Prostate gland (tissue), 2 donors: ENCODE measurements around the gene NFIC. TPM values are rescaled to one million over a fixed set of nuclear protein-coding genes. Genes with fewer than 3 reads are reported as not detected.

Source experiments
- DNase-seq: peaks from one replicate; pipeline ENCODE4 v3.0.0-alpha.2; 2019; ENCODE audit warnings: low spot score
- H3K27ac ChIP-seq, 2 donors: fragments of 200-600 bp; sonication (generic); 2 replicates each; pipeline ENCODE4 v1.5.1; 2017 to 2019
- H3K27me3 ChIP-seq: fragments of 200-600 bp; sonication (generic); replicated peaks from 2 replicates; pipeline ENCODE4 v1.5.1; 2019; ENCODE audit not compliant: insufficient read depth
- H3K36me3 ChIP-seq, 2 donors: fragments of 200-600 bp; sonication (generic); 1 replicate in 1 of 2; 2 replicates in 1 of 2; pipeline versions ENCODE4 v1.5.1 to v1.8.1; 2017 to 2019
- H3K4me1 ChIP-seq: fragments of 200-600 bp; sonication (generic); replicated peaks from 2 replicates; pipeline ENCODE4 v1.5.1; 2019
- H3K4me3 ChIP-seq, 2 donors: fragments of 200-600 bp; sonication (generic); 2 replicates each; pipeline ENCODE4 v1.5.1; 2017 to 2019
- H3K9me3 ChIP-seq: fragments of 200-600 bp; sonication (generic); 2 replicates; pipeline ENCODE4 v1.5.1; 2017
- POLR2A ChIP-seq: fragments of 450-650 bp; IDR thresholded peaks from one replicate; pipeline ENCODE4 v1.6.1; 2016; ENCODE audit warnings: antibody characterized with exemption, mild to moderate bottlenecking
- POLR2AphosphoS5 ChIP-seq: sonication (generic); formaldehyde crosslinking; IDR thresholded peaks from one replicate; pipeline ENCODE4 v1.6.1; 2017; ENCODE audit warnings: antibody characterized with exemption
- WGBS: methylation state at CpG from one replicate; pipeline ENCODE4 v1.1.5; 2018; 5-methylcytosine and 5-hydroxymethylcytosine counted together
- intact Hi-C: fragments of 100-400 bp; cut with DNase I; formaldehyde crosslinking; loops from one replicate; pipeline ENCODE4 v1.14.2; 2022
- total RNA-seq, 2 donors: library from RNA; depleted of rRNA; stranded (reverse); fragments of >200 nt; gene quantifications; one replicate each; pipeline ENCODE4 v1.1.0, GENCODE V29; 2016
- TF ChIP-seq, protein P1 (sequence below), 4 experiments: fragments of 200-600 bp in 2 of 4; fragments of 450-650 bp in 2 of 4; sonication (generic) in 2 of 4; IDR thresholded peaks; 1 replicate in 3 of 4; 2 replicates in 1 of 4; pipeline ENCODE4 v1.5.1; 2016 to 2019; ENCODE audit warnings: antibody characterized with exemption in 4 of 4, mild to moderate bottlenecking in 2 of 4, moderate library complexity in 2 of 4

Gene NFIC
- total RNA-seq, 2 donors from 2014 or later, result 160 to 168 TPM

DNA sequence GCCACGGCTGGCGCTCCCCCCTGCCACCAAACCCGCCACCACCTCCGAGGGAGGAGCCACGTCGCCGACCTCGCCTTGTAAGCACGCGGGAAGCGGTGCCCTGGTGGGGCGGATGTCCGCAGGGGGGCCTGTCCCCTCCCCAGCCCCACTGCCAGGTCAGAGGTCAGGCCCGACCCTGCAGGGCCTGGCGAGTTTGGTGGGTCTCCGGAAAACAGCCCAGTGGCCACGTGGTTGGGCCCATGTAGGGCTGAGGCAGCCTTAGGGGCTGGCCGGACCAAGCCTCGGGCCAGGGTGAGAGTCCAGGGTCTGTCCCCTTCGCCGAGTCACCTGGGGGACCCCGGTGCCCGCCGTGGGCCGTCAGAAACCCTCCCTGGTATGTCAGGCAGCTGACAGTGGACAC is 87.5 kb downstream of the NFIC start:
- DNase-seq, result no peak
- peaks cover 23 to 36% of the 10 kb centered on the region in 2 donors for H3K36me3 ChIP-seq
- H3K27me3 ChIP-seq, result no peaks in the 10 kb centered on the region
- no peaks in the 10 kb centered on the region for H3K9me3 ChIP-seq
- TF ChIP-seq POLR2A (no peak), POLR2AphosphoS5 (no peak)
- TF ChIP-seq, protein P1, sequence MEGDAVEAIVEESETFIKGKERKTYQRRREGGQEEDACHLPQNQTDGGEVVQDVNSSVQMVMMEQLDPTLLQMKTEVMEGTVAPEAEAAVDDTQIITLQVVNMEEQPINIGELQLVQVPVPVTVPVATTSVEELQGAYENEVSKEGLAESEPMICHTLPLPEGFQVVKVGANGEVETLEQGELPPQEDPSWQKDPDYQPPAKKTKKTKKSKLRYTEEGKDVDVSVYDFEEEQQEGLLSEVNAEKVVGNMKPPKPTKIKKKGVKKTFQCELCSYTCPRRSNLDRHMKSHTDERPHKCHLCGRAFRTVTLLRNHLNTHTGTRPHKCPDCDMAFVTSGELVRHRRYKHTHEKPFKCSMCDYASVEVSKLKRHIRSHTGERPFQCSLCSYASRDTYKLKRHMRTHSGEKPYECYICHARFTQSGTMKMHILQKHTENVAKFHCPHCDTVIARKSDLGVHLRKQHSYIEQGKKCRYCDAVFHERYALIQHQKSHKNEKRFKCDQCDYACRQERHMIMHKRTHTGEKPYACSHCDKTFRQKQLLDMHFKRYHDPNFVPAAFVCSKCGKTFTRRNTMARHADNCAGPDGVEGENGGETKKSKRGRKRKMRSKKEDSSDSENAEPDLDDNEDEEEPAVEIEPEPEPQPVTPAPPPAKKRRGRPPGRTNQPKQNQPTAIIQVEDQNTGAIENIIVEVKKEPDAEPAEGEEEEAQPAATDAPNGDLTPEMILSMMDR (IDR thresholded peaks at IDR 0.05), result no peak
- intact Hi-C loops, result no loop called here
- H3K27ac ChIP-seq, result peak overlapping the region; percentile 10 to 56
- H3K4me3 ChIP-seq, result no peak overlapping the region
- H3K4me1 ChIP-seq, result no peaks in the 10 kb centered on the region
- WGBS, result 69% methylated on average over 23 of the region's 25 CpGs

DNA sequence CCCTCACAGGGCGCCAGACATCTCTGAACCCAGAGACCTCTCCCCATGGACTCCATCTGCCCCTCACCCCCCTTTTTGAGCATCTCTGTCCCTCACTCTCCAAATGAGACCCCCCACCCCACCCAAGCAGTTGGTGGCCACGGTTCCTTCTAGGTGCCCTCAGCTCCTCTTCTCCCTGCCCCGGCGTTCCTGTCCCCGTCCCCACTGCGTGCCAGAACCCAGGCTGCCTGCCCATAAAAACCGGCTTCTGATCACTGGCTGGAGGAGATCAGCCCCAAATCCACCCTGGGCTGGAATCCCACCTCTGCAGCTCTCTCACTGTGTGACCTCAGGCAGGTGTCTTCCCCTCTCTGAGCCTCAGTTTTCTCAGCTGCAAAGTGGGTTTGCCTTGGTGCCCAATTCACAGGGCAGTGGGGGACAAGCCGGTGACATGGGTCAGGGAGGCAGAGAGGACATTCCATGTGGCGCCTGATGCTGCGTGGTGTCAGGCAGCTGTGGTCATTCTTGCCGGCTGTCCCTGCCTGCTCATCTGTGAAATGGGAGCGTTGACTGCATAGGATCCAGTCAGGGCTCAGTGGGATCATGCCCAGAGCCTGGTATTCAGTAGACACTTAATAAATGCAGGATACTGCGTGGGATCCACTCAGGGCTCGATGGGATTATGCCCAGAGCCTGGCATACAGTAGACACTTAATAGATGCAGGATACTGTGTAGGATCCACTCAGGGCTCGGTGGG is 88.4 kb downstream of the NFIC start:
- 88% methylated on average over 15 of the region's 15 CpGs for WGBS
- Histone ChIP-seq H3K4me3 (no peak overlapping the region), H3K36me3 (peaks cover 22 to 26% of the 10 kb centered on the region in 2 donors), H3K4me1 (no peaks in the 10 kb centered on the region), H3K27me3 (no peaks in the 10 kb centered on the region), H3K27ac (peak overlapping the region in 1 of 2 donors; percentile 56), H3K9me3 (no peaks in the 10 kb centered on the region)
- DNase-seq, result no peak
- TF ChIP-seq, protein P1 (IDR thresholded peaks at IDR 0.05), result no peak
- TF ChIP-seq POLR2A (no peak), POLR2AphosphoS5 (no peak)
- intact Hi-C loops, result no loop called here

DNA sequence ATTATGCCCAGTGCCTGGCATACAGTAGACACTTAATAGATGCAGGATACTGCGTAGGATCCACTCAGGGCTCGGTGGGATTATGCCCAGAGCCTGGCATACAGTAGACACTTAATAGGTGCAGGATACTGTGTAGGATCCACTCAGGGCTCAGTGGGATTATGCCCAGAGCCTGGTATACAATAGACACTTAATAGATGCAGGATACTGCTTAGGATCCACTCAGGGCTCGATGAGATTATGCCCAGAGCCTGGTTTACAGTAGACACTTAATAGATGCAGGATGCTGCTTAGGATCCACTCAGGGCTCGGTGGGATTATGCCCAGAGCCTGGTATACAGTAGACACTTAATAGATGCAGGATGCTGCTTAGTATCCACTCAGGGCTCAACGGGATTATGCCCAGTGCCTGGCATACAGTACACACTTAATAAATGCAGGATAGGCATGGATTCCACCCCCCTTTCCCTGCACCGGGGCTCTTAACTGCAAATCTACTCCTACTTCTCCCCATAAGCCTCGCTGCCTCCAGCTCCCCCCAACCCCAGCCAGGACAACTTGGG is 89.1 kb downstream of the NFIC start:
- WGBS, result 81% methylated on average over 7 of the region's 7 CpGs

DNA sequence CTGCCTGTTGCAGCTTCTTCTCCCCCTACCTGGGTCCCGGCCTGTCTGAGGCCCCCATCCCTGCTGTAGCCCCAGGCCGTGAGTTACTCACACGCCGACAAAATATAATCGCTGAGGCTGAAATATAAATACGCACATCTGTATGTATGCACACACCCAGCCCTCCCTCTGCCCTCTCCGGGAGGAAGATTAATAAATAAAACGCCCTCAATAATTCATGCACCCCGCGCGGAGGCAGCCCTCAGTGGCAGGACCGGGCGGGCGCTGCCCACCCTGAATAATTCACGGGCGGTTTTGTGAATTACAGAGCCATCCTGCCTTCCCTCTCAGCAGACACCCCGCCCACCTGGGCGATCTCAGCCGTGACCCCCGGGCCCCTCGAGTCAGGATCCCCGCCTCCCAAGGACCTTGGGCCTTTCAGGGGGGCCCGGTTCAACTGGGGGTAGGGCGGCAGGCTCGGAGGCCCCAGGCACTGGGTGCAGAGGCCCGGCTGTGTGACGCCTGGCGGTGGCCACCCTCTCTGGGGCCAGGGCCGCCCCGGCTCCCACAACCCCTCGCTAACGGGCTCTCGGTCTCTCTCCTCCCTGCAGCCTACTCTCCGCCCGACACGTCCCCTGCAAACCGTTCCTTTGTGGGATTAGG is 89.7 kb downstream of the NFIC start:
- Histone ChIP-seq H3K4me1 (no peaks in the 10 kb centered on the region), H3K27me3 (no peaks in the 10 kb centered on the region), H3K4me3 (no peak overlapping the region), H3K36me3 (peaks cover 21 to 26% of the 10 kb centered on the region in 2 donors), H3K27ac (peak overlapping the region in 1 of 2 donors; percentile 74), H3K9me3 (no peaks in the 10 kb centered on the region)
- TF ChIP-seq POLR2AphosphoS5 (no peak), POLR2A (no peak)
- TF ChIP-seq, protein P1 (IDR thresholded peaks at IDR 0.05), result no peak
- no peak for DNase-seq
- intact Hi-C loops, result no loop called here
- 78% methylated on average over 37 of the region's 37 CpGs for WGBS

More for the DNA sequence above, 89.1 kb downstream of the NFIC start:
- intact Hi-C loops, result no loop called here
- no peak for TF ChIP-seq POLR2A
- no peak for TF ChIP-seq POLR2AphosphoS5
- TF ChIP-seq, protein P1 (IDR thresholded peaks at IDR 0.05), result no peak
- Histone ChIP-seq H3K9me3 (no peaks in the 10 kb centered on the region), H3K27me3 (no peaks in the 10 kb centered on the region), H3K27ac (no peak overlapping the region), H3K36me3 (peaks cover 21 to 26% of the 10 kb centered on the region in 2 donors), H3K4me3 (no peak overlapping the region), H3K4me1 (no peaks in the 10 kb centered on the region)
- no peak for DNase-seq
